ENCODE measurements around the gene THADA. TPM values are rescaled to one million over a fixed set of nuclear protein-coding genes. Genes with fewer than 3 reads are reported as not detected.
"Not testable (repeated sequence)": the region's sequence is repeated elsewhere in the genome, so short reads cannot be mapped to it uniquely, and the experiment has no call there.

THADA gene
- total RNA-seq, 1 donor from 2014 or later = 14.2 TPM

DNA sequence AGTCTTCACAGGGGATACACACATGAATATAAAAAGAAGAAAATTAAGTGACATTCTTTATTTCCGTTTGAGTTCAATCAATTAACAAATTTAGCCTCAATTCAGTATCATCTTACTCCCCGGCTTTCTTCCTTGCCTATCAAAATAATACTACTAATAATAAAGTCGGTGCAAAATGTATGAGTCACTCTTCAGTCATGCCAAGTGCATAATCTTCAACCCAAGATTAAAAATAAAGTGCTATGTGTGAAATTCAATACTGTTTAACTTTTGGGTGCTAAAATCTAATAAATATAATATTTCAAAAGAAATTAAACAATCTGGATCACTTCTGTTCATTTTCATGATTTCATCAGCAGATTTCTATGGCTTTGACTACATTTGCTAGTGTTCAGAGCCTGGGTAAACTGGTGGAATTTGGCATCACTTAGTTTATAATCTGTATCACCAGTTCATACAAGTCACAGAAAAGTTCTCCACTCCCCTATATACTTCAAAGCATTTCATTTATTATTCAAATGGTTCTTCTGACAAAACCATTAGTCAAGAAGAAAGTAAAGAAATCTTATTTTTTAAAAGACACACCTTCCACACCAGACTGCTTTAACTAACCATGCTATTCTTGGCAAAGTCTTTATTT is 183.6 kb downstream of the THADA start:
- intact Hi-C loops (cut with DNase I) = no loop called here
- no peak for DNase-seq

DNA sequence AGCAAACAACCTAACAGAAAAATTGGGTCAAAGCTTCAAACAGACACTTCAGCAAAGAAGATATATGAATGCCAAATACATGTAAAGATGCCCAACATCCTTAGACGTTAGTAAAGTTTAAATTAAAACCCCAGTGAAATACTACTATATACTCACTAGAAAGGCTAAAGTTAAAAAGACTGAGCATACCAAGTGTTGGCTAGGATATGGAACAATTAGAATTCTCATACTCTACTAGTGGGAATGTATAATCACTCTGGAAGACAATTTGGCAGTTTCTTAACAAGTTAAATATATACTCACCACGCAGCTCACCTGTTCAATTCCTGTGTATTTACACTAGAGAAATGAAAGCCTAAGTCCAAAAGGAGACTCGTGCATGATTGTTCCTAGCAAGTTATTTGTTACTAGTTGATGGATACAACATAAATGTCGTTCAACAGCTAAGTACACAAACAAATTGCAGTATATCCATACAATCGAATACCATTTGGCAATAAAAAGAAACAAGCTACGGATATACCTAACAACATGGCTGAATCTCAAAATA is 185.7 kb downstream of the THADA start:
- intact Hi-C loops (cut with DNase I) = no loop called here
- no peak for ATAC-seq (ENCODE audit: poor library complexity)
- DNase-seq = no peak

More for the DNA sequence above, 183.6 kb downstream of the THADA start:
- peak; percentile 66 for ATAC-seq (ENCODE audit: poor library complexity)

DNA sequence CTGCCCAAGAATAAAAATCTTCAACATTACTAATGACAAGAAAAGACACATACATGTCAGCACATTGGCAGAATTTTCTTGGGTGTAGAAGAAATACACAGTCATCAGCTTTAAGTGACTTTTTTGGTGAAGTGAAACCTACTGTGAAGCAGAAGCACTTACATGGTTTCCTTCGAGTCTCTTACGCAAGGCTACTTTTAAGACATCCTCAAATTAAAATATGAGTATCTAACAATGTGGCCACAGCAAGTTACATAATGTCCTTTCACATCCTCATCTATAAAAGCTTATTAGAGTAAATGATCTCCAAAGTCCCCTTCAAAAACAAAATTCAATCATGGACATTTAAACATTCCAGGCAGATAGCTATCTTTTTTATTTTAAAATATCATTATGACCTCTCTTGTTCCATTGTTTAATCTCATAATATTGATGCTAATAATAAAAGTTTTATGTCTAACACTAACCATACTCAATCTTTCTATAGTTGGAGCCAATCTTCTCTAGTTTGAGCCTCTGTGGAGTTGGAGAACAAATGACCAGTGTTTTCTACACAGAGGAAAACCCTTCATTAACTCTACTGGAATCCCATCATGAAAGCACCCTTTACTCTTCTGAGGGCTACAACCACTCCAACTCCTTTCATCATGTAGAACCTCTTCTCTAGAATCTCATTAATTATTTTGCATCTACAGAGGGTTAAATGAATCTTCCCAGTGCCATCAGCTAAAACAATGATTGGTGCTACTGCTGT is 187.3 kb downstream of the THADA start:
- DNase-seq (no peak), ATAC-seq (ENCODE audit: poor library complexity) (peak; percentile 65)
- intact Hi-C loops (cut with DNase I) = loop anchor here (10.0 kb wide), 1 partner anchor 74 kb away; no protein-coding TSS in a partner anchor

GRCh38 chr2:43407935-43408334 is 187.9 kb downstream of the THADA start:
- DNase-seq (no peak), ATAC-seq (ENCODE audit: poor library complexity) (peak; percentile 13)
- intact Hi-C loops (cut with DNase I) = loop anchor here (10.0 kb wide), 1 partner anchor 73 kb away; no protein-coding TSS in a partner anchor

GRCh38 chr2:43406651-43407279 is 189.1 kb downstream of the THADA start:
- DNase-seq = no peak
- ATAC-seq (ENCODE audit: poor library complexity) = no peak
- intact Hi-C loops (cut with DNase I) = loop anchor here (10.0 kb wide), 1 partner anchor 72 kb away; no protein-coding TSS in a partner anchor

- intact Hi-C loops (cut with DNase I) = loop anchor here (10.0 kb wide), 1 partner anchor 71 kb away; no protein-coding TSS in a partner anchor
- ATAC-seq (ENCODE audit: poor library complexity) (peak; percentile 34), DNase-seq (no peak)
Observed at GRCh38 chr2:43405829-43406228, 190.0 kb downstream of the THADA start.

DNA sequence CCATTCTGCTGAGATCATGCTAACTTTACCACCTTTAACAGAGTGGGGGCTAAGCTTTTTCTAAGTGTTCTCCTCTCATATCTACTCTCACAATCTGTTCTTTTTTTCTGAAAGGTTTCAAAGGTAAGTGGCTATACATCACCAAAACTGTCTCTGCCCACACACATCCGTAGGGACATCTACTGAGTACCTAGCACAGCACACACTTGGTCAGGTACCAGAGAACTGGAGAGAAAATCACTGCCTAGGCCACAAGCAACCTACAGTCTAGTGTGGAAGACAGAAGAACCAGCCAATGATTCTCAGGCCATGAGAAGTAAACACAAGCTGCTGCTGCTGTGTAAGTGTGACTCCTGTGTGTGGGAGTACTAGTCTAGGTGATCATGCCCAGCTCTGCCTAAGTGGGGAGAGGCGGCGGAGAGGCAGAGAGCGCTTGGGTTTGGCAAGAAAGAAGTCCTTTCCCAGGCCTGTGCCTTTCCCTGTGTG is 193.3 kb downstream of the THADA start:
- DNase-seq (no peak), ATAC-seq (ENCODE audit: poor library complexity) (no peak)
- intact Hi-C loops (cut with DNase I) = loop anchor here (10.0 kb wide), 1 partner anchor 68 kb away; no protein-coding TSS in a partner anchor

DNA sequence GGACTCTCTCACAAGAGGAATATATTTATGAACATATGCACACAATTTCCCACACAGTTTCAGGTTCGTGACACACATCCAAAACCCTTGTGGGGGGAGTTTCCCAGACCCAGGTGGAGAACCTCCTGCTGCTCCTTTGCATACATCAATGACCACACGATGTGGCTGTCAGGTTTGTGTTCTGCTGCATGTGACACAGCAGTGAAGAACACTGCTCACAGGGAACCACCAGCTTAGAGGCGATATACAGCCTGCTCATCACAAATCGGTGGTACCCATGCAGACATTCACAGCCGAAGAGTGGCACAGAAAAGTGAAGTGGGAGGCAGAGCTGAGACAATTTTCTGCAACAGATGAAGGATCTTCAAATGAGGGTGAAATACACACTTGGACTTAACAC is 193.8 kb downstream of the THADA start:
- DNase-seq = no peak
- intact Hi-C loops (cut with DNase I) = loop anchor here (10.0 kb wide), 1 partner anchor 67 kb away; no protein-coding TSS in a partner anchor
- no peak for ATAC-seq (ENCODE audit: poor library complexity)

GRCh38 chr2:43400508-43400907 is 195.3 kb downstream of the THADA start:
- intact Hi-C loops (cut with DNase I) = loop anchor here (10.0 kb wide), 1 partner anchor 66 kb away; no protein-coding TSS in a partner anchor
- DNase-seq = no peak
- ATAC-seq (ENCODE audit: poor library complexity) = peak; percentile 44

- no peak for DNase-seq
- intact Hi-C loops (cut with DNase I) = loop anchor here (10.0 kb wide), 1 partner anchor 65 kb away; no protein-coding TSS in a partner anchor
- ATAC-seq (ENCODE audit: poor library complexity) = peak; percentile 61
Observed at GRCh38 chr2:43399515-43400264, 196.1 kb downstream of the THADA start.

- no peak for ATAC-seq (ENCODE audit: poor library complexity)
Observed at GRCh38 chr2:43399098-43399497, 196.7 kb downstream of the THADA start.

DNA sequence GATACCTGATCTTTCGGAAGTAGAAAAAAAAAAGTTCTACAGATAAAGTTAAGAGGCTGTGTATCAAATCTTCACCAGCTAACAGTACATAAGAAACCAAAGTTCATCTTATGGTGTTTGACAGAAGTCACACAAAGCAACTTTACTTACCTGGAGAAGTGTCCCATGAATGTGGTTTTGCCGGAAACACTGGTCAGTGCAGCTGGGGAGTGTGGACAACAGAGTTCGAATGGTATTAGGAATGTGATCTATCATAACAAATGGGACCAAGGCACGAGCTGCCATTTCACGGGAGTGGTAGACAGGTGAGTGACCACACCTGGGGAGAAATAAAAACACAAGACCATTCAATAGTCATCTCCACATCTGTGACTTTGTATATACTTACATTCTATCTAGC is 198.0 kb downstream of the THADA start:
- intact Hi-C loops (cut with DNase I) = no loop called here
- DNase-seq = no peak
- no peak for ATAC-seq (ENCODE audit: poor library complexity)

More at GRCh38 chr2:43399098-43399497, 196.7 kb downstream of the THADA start:
- intact Hi-C loops (cut with DNase I) = no loop called here
- DNase-seq = no peak

DNA sequence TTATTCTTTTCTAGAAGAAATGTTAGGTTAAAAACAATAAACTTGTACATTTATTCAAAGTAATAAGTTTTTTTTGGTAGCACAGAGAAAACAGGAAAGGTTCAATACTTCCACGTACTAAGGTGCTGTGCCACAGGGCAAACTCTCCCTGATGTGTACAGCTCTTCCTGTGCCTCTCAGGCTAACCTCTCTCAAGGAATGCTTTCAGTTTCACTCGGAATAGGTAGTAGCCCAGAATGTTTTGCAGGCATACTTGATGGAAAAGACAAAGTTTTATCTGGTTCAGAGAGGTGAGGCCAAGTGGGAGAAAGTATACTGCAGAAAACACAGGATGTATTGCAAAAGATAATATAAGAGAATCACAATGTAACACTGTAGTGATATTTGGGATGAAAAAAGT is 198.4 kb downstream of the THADA start:
- ATAC-seq (ENCODE audit: poor library complexity) = no peak
- intact Hi-C loops (cut with DNase I) = no loop called here

DNA sequence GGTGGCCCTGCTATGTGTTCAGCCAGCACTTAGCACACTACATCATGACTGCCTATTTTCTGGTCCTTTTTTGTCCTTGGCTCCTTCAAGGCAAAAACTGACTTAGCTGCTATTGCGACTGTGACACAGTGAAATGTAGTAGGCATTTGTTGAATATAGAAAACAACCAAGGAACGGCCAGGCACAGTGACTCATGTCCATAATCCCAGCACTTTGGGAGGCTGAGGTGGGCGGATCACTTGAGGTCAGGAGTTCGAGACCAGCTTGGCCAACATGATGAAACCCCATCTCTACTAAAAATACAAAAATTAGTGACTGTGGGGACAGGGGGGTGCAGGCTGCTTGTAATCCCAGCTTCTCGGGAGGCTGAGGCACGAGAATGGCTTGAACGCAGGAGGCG is 199.5 kb downstream of the THADA start:
- DNase-seq; ATAC-seq (ENCODE audit: poor library complexity); intact Hi-C loops (cut with DNase I): not testable (repeated sequence)

More for the DNA sequence above, 198.4 kb downstream of the THADA start:
- DNase-seq = no peak

- intact Hi-C loops (cut with DNase I) = no loop called here
- ATAC-seq (ENCODE audit: poor library complexity) = no peak
- DNase-seq = no peak
Observed at GRCh38 chr2:43393918-43394317, 201.9 kb downstream of the THADA start.

DNA sequence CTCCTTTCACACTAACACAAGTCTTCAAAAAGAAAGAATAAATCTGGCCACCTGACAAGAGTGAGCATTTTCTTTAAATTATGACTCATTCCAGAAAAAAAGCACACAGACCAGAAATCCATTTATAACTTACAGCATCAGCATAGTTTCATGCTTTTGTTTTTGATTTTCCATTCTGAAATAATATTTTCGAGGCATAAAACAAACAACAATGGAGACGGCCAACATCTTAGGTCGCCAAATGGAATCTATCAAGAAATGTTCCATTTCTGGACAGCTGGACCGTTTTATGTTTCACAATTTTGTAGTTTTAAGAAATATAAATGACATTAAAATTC is 204.0 kb downstream of the THADA start:
- ATAC-seq (ENCODE audit: poor library complexity) (peak; percentile 45), DNase-seq (no peak)
- intact Hi-C loops (cut with DNase I) = no loop called here

DNA sequence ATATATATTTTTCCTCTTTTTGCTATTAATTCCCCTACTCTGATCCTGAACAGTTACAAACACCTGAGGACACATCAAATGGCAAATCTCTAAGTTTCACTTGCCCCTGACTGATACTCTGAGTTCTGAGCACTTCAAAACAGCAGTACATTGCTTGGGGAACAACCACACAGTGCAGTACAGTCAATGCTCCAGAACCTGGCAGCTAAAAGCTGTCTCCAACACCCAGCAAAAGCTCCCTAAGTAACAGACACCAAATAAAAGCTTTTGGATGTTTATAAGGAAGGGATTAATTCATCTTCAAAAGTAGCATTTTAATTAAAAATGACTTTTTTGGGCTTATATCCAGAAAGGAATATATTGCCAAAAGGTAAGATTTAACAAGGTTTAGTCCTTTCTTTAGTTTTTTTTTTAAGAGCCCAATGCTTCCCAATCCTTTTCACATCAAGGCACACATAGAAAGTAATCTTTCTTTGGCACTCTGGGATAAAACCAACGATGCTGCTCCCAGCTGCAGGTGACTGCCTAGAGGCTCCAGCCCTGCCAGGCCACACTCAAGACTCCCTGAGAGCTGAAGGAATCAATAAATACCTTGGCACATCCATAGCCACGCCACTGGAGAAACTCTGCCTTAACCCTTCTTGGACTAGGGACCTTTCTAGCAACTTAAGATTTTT is 204.5 kb downstream of the THADA start:
- intact Hi-C loops (cut with DNase I) = no loop called here
- peak; percentile 48 for ATAC-seq (ENCODE audit: poor library complexity)
- no peak for DNase-seq

All from Right ventricle myocardium superior (tissue), 1 donor.